Measurements from ENCODE around the gene SAMD10.

DNA sequence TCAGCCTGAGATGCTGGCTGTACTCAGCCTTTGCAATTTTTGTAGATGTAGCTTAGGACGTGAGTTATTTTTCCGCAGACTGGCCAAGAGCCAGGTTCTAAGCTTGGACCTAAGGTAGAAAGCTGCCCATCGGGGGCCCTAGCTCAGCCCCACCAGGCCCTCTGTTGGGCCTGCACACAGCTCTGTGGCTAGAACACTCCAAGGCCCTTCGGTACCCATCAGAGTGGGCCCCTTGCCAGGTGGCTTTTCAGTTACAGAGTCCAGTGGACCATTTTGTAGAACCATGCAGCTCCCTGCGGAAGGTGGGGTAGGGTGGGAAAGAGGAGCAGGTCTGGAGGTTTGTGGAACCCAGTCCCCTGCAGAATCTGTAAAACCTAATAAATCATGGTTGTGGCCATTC, 45.8 kb downstream of the SAMD10 start:
- TF ChIP-seq EZH2 (IDR thresholded peaks at IDR 0.05; ENCODE audit: insufficient read depth, poor library complexity, severe bottlenecking), result no peak
- TF ChIP-seq EZH2phosphoT487 (IDR thresholded peaks at IDR 0.05; ENCODE audit: insufficient read depth, low read depth), result no peak

Measured in GM23248 (cell line).